Endothelial cell of umbilical vein (primary cell): Measurements from ENCODE around the gene EML6. TPM values are rescaled to one million over a fixed set of nuclear protein-coding genes. Genes with fewer than 3 reads are reported as not detected.

ENCODE experiments used
- BruUV-seq: library from RNA; stranded (reverse); fragments of 400-500 nt; replicated peaks from 2 replicates; lab custom pipeline; 2021; lab: Mats Ljungman, UMichigan
- CTCF ChIA-PET: fragments of 300-600, 350-600 bp; sonication (Branson Sonifier 250); formaldehyde crosslinking; loops from one replicate; lab custom pipeline; 2021; ENCODE audit warnings: antibody characterized with exemption, inconsistent platforms; lab: Charles Lee
- POLR2A ChIA-PET: fragments of 300-600, 350-600 bp; sonication (Branson Sonifier 250); formaldehyde crosslinking; loops from one replicate; lab custom pipeline; 2021; ENCODE audit warnings: antibody characterized with exemption, inconsistent platforms; lab: Charles Lee
- DNase-seq: peaks from one replicate; pipeline ENCODE4 v3.0.0-alpha.2; 2011; ENCODE audit warnings: low read depth, low spot score
- FAIRE-seq: peaks from 2 replicates; lab custom pipeline; 2011; peaks lifted over from hg19 to GRCh38; lab: Jason Lieb, UNC
- H2AFZ ChIP-seq: 2 replicates; pipeline ENCODE4 v1.6.0; 2012; ENCODE audit warnings: low read depth, low read length, control low read depth, inconsistent platforms
- H3K27ac ChIP-seq: 2 replicates; pipeline ENCODE4 v1.5.1; 2011; ENCODE audit warnings: low read depth, mild to moderate bottlenecking, control low read depth, low read length, moderate library complexity; ENCODE audit not compliant: insufficient read depth
- H3K27me3 ChIP-seq, 2 experiments: 2 replicates each; pipeline versions ENCODE4 v1.6.0 to v1.6.1; 2011; ENCODE audit warnings: low read length in 2 of 2, mixed read lengths in 1 of 2; ENCODE audit not compliant: control insufficient read depth in 2 of 2, insufficient read depth in 2 of 2
- H3K36me3 ChIP-seq, 2 experiments: 2 replicates in 1 of 2; 3 replicates in 1 of 2; pipeline ENCODE4 v1.5.1; 2011; ENCODE audit warnings: low read length in 2 of 2, mild to moderate bottlenecking in 1 of 2, moderate library complexity in 1 of 2; ENCODE audit not compliant: control insufficient read depth in 2 of 2, insufficient read depth in 2 of 2; ENCODE audit errors: extremely low read depth in 1 of 2
- H3K4me1 ChIP-seq: 3 replicates; pipeline ENCODE4 v1.5.1; 2011; ENCODE audit warnings: mild to moderate bottlenecking, low read length; ENCODE audit not compliant: control insufficient read depth, insufficient read depth; ENCODE audit errors: extremely low read depth
- H3K4me2 ChIP-seq: 2 replicates; pipeline ENCODE4 v1.6.1; 2011; ENCODE audit warnings: low read length, control low read depth, mixed read lengths; ENCODE audit not compliant: insufficient read depth
- H3K4me3 ChIP-seq, 3 experiments: fragments of 200-600 bp in 1 of 3; sonication (generic), shearing (Covaris generic) in 1 of 3; replicated peaks in 1 of 3; 2 replicates each; pipeline ENCODE4 v1.5.1; 2011 to 2016; ENCODE audit warnings: control low read depth in 3 of 3, low read length in 3 of 3, mild to moderate bottlenecking in 2 of 3, inconsistent platforms in 1 of 3, low read depth in 1 of 3, moderate library complexity in 1 of 3; ENCODE audit not compliant: insufficient read depth in 1 of 3
- H3K79me2 ChIP-seq: 2 replicates; pipeline ENCODE4 v1.6.0; 2012; ENCODE audit warnings: low read length, inconsistent platforms; ENCODE audit not compliant: control insufficient read depth, insufficient read depth
- H3K9ac ChIP-seq: replicated peaks from 2 replicates; pipeline ENCODE3; 2011; ENCODE audit warnings: low read length, control low read depth; ENCODE audit not compliant: insufficient read depth; ENCODE audit errors: extremely low read depth
- H3K9me1 ChIP-seq: replicated peaks from 3 replicates; pipeline ENCODE4 v1.6.0; 2011; ENCODE audit warnings: mild to moderate bottlenecking, low read length; ENCODE audit not compliant: control insufficient read depth, insufficient read depth; ENCODE audit errors: extremely low read depth
- H3K9me3 ChIP-seq: replicated peaks from 2 replicates; pipeline ENCODE4 v1.5.1; 2012; ENCODE audit warnings: low read length, inconsistent platforms; ENCODE audit not compliant: control insufficient read depth, insufficient read depth
- H4K20me1 ChIP-seq: replicated peaks from 2 replicates; pipeline ENCODE3; 2011; ENCODE audit warnings: mild to moderate bottlenecking, low read length; ENCODE audit not compliant: control insufficient read depth, insufficient read depth; ENCODE audit errors: extremely low read depth
- CTCF ChIP-seq, 2 donors: IDR thresholded peaks; 1 replicate in 1 of 2; 2 replicates in 1 of 2; pipeline ENCODE4 v1.5.1; 2011; ENCODE audit warnings: low read length in 2 of 2, mild to moderate bottlenecking in 2 of 2, moderate library complexity in 2 of 2, control low read depth in 1 of 2, inconsistent platforms in 1 of 2, low read depth in 1 of 2; ENCODE audit not compliant: insufficient read depth in 1 of 2; ENCODE audit errors: extremely low read depth in 1 of 2
- EZH2 ChIP-seq: IDR thresholded peaks from 2 replicates; pipeline ENCODE4 v1.6.1; 2012; ENCODE audit warnings: borderline replicate concordance, low read depth, mild to moderate bottlenecking, moderate library complexity, low read length, inconsistent platforms; ENCODE audit not compliant: severe bottlenecking
- FOS ChIP-seq: IDR thresholded peaks from 2 replicates; pipeline ENCODE4 v1.6.1; 2011; ENCODE audit warnings: mild to moderate bottlenecking, low read length, moderate library complexity, borderline replicate concordance; ENCODE audit not compliant: insufficient read depth
- GATA2 ChIP-seq: IDR thresholded peaks from 2 replicates; pipeline ENCODE4 v1.7.0; 2011; ENCODE audit warnings: low read depth, mild to moderate bottlenecking, moderate library complexity, mixed read lengths, low read length; ENCODE audit not compliant: insufficient read length, insufficient read depth
- POLR2A ChIP-seq: IDR thresholded peaks from 2 replicates; pipeline ENCODE4 v1.6.1; 2012; ENCODE audit warnings: low read depth, mild to moderate bottlenecking, control low read depth, low read length
- POLR2AphosphoS5 ChIP-seq: IDR thresholded peaks from 2 replicates; pipeline ENCODE4 v1.6.1; 2012; ENCODE audit warnings: low read depth, mild to moderate bottlenecking, control low read depth, low read length, moderate library complexity; ENCODE audit not compliant: insufficient read depth
- dilution Hi-C: fragments of 300-500 bp; cut with MboI; formaldehyde crosslinking; loops from one replicate; pipeline ENCODE4 v1.15.0; 2019; ENCODE audit warnings: low sequenced_read_pairs; ENCODE audit not compliant: extremely low pct_ligation_motif_present
- intact Hi-C: fragments of 100-400 bp; cut with micrococcal nuclease; formaldehyde crosslinking; loops from one replicate; pipeline ENCODE4 v1.10.0; 2022
- polyA plus RNA-seq, 4 experiments: library from polyadenylated mRNA; depleted of rRNA in 3 of 4; stranded (reverse) in 3 of 4; unstranded in 1 of 4; fragments of >200 nt; gene quantifications; 2 replicates each; pipeline versions ENCODE4 v1.2.1 to v1.2.3, GENCODE V29; 2011 to 2012; ENCODE audit warnings: missing spikeins in 1 of 4
- total RNA-seq: library from RNA; stranded (reverse); gene quantifications from 2 replicates; pipeline ENCODE4 v1.2.3, GENCODE V29; 2021
- TF ChIP-seq, protein P1 (sequence below): IDR thresholded peaks from 2 replicates; pipeline ENCODE4 v1.6.1; 2011; ENCODE audit not compliant: insufficient read depth, insufficient read length

Gene EML6
- total and polyA plus RNA-seq, 2 donors (not counting 3 experiments of a cell fraction or from before 2014, with no cell fraction given), result 0.79 to 2.1 TPM

DNA sequence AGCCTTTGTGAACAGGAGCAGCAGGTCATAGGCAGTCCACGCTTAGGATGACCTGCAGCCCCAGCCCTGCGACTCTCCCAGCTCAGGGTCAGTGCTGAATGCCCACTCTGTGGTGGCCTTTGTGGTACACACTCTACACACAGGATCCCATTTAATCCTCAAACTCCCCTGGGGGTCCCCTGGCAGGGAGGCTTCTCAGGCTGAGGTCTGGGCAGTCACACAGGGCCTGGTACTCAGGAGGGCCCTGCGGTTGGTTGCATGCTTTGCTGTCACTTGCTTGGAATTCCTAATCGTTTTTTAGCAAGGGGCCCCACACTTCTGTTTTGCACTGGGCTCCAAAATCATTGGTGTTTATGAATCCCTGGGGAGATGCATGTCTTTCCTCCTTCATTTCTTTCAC, 113.0 kb downstream of the EML6 start:
- no peak for TF ChIP-seq GATA2
- TF ChIP-seq POLR2AphosphoS5, result no peak
- TF ChIP-seq FOS, result no peak
- TF ChIP-seq EZH2, result no peak
- TF ChIP-seq CTCF (IDR thresholded peaks at IDR 0.05; ENCODE audit: extremely low read depth in 1 of 2, insufficient read depth in 1 of 2, low read depth in 1 of 2, low read length in 2 of 2), result no peak
- TF ChIP-seq, protein P1, sequence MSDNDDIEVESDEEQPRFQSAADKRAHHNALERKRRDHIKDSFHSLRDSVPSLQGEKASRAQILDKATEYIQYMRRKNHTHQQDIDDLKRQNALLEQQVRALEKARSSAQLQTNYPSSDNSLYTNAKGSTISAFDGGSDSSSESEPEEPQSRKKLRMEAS, result no peak
- no peak for TF ChIP-seq POLR2A
- Histone ChIP-seq H3K79me2 (no peaks in the 10 kb centered on the region), H4K20me1 (no peaks in the 10 kb centered on the region), H3K27me3 (peaks cover 0 to 3% of the 10 kb centered on the region in 2 experiments), H3K4me3 (no peak overlapping the region), H3K9me1 (no peaks in the 10 kb centered on the region), H3K9ac (no peak overlapping the region), H3K4me1 (no peaks in the 10 kb centered on the region), H3K27ac (no peak overlapping the region), H3K9me3 (no peaks in the 10 kb centered on the region), H2AFZ (no peak overlapping the region), H3K4me2 (no peak overlapping the region), H3K36me3 (no peaks in the 10 kb centered on the region)
- BruUV-seq, result no TSS peak
- FAIRE-seq, result no peak
- DNase-seq, result no peak
- dilution Hi-C loops, result no loop called here
- CTCF ChIA-PET, result interaction anchor here (1.4 to 5.0 kb wide), 3 partner anchors 120 to 729 kb away, joined by 3 to 104 read pairs (median 8); no protein-coding TSS in a partner anchor
- POLR2A ChIA-PET, result no interaction called here
- intact Hi-C loops, result loop anchor here (5.0 kb wide), 1 partner anchor 314 kb away; no protein-coding TSS in a partner anchor
